Panc1 (cell line): Measurements from ENCODE around the gene TEPSIN.

ENCODE experiments used
- CTCF ChIP-seq: fragments of 450-650 bp; IDR thresholded peaks from 2 replicates; pipeline ENCODE4 v1.5.1; 2017; ENCODE audit warnings: mild to moderate bottlenecking
- POLR2AphosphoS5 ChIP-seq: IDR thresholded peaks from 2 replicates; pipeline ENCODE4 v1.6.1; 2012; ENCODE audit warnings: mild to moderate bottlenecking, low read depth, low read length, moderate library complexity
- TCF7L2 ChIP-seq: IDR thresholded peaks from 2 replicates; pipeline ENCODE4 v1.6.1; 2011; ENCODE audit warnings: mild to moderate bottlenecking, low read depth, low read length, inconsistent platforms

- TF ChIP-seq CTCF (no peak), TCF7L2 (no peak), POLR2AphosphoS5 (no peak)
Observed at GRCh38 chr17:81228420-81228819, 10.4 kb downstream of the TEPSIN start.
